ENCODE measurements around the gene TESMIN.
A peak's percentile ranks its signal among the peaks of the same experiment; 100 is the strongest.

Gene TESMIN

GRCh38 chr11:68751331-68751856, at the start of gene TESMIN:
Gene TESMIN (minus strand): TSS chr11:68751520. CDS start chr11:68750660, 860 bp downstream.
- Histone ChIP-seq H3K27ac (ENCODE audit: low read length) (peak within 1 kb of the TSS; percentile 69), H3K9me3 (ENCODE audit: control insufficient read depth, low read depth, low read length) (no peaks in the 10 kb centered on the region), H3K4me1 (ENCODE audit: control insufficient read depth, low read depth, low read length) (peaks cover 19% of the 10 kb centered on the region), H3K27me3 (ENCODE audit: control insufficient read depth, insufficient read depth, low read length) (no peaks in the 10 kb centered on the region), H3K36me3 (ENCODE audit: control insufficient read depth, low read depth, low read length) (peaks cover 7% of the 10 kb centered on the region), H3K9ac (ENCODE audit: low read length) (peak within 1 kb of the TSS; percentile 81), H3K4me3 (ENCODE audit: low read length) (peak within 1 kb of the TSS; percentile 69)

GRCh38 chr11:68798221-68798813, 47.0 kb upstream of the TESMIN start:
- Histone ChIP-seq H3K36me3 (ENCODE audit: control insufficient read depth, low read depth, low read length) (no peaks in the 10 kb centered on the region), H3K9me3 (ENCODE audit: control insufficient read depth, low read depth, low read length) (no peaks in the 10 kb centered on the region), H3K4me1 (ENCODE audit: control insufficient read depth, low read depth, low read length) (peaks cover 2% of the 10 kb centered on the region), H3K4me3 (ENCODE audit: low read length) (no peak overlapping the region), H3K27me3 (ENCODE audit: control insufficient read depth, insufficient read depth, low read length) (no peaks in the 10 kb centered on the region), H3K27ac (ENCODE audit: low read length) (no peak overlapping the region), H3K9ac (ENCODE audit: low read length) (no peak overlapping the region)

DNA sequence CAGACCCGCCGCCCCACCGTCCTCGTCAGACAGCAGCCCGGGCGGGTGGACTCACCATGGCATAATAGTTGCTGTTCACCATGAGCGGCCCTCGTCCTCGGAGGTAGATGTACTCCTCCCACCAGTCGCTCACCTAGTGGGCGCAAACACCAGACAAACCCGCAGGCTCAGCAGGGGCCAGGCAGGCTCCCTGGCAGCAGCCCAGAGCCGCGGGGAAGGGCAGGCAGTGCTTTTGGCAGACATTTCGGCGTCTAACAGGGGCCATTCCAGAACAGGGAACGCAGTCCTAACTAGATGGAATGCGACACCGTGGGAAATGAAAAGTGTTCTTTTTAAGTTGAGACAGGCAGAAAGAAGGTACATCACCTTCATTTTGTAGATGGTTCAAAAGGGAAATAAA, 45.5 kb upstream of the TESMIN start:
- Histone ChIP-seq H3K36me3 (ENCODE audit: control insufficient read depth, low read depth, low read length) (no peaks in the 10 kb centered on the region), H3K4me3 (ENCODE audit: low read length) (no peak overlapping the region), H3K27me3 (ENCODE audit: control insufficient read depth, insufficient read depth, low read length) (no peaks in the 10 kb centered on the region), H3K27ac (ENCODE audit: low read length) (no peak overlapping the region), H3K4me1 (ENCODE audit: control insufficient read depth, low read depth, low read length) (peaks cover 2% of the 10 kb centered on the region), H3K9ac (ENCODE audit: low read length) (no peak overlapping the region), H3K9me3 (ENCODE audit: control insufficient read depth, low read depth, low read length) (no peaks in the 10 kb centered on the region)

DNA sequence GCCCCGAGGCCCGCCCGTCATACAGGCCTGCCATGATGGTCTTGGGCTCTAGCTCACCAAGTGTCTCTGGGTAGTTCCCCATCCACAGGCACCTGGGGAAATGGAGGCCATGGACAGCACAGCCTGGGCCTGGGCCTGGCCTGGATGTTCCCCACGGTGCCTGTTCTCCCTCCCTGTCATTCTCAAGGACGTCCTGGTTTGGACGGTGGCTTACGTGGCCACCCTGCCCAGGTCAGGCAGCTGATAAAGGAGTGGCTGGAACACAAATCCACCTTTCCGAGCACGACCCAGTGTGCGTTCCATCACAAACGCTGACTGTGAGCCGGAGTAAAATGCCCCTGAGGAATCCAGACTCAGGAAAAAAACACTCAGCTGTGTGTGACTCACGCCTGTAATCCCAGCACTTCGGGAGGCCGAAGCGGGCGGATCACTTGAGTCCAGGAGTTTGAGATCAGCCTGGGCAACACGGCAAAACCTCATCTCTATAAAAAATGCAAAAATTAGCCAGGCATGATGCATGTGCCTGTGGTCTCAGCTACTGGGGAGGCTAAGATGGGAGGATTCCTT, 41.2 kb upstream of the TESMIN start:
- Histone ChIP-seq H3K36me3 (ENCODE audit: control insufficient read depth, low read depth, low read length) (no peaks in the 10 kb centered on the region), H3K9ac (ENCODE audit: low read length) (no peak overlapping the region), H3K27me3 (ENCODE audit: control insufficient read depth, insufficient read depth, low read length) (no peaks in the 10 kb centered on the region), H3K27ac (ENCODE audit: low read length) (no peak overlapping the region), H3K9me3 (ENCODE audit: control insufficient read depth, low read depth, low read length) (no peaks in the 10 kb centered on the region), H3K4me1 (ENCODE audit: control insufficient read depth, low read depth, low read length) (no peaks in the 10 kb centered on the region), H3K4me3 (ENCODE audit: low read length) (no peak overlapping the region)

- no peak overlapping the region for H3K27ac ChIP-seq (ENCODE audit: low read length)
- no peak overlapping the region for H3K4me3 ChIP-seq (ENCODE audit: low read length)
- no peak overlapping the region for H3K9ac ChIP-seq (ENCODE audit: low read length)
- H3K4me1 ChIP-seq (ENCODE audit: control insufficient read depth, low read depth, low read length): peaks cover 3% of the 10 kb centered on the region
- no peaks in the 10 kb centered on the region for H3K27me3 ChIP-seq (ENCODE audit: control insufficient read depth, insufficient read depth, low read length)
- no peaks in the 10 kb centered on the region for H3K9me3 ChIP-seq (ENCODE audit: control insufficient read depth, low read depth, low read length)
- H3K36me3 ChIP-seq (ENCODE audit: control insufficient read depth, low read depth, low read length): no peaks in the 10 kb centered on the region
Observed at GRCh38 chr11:68784653-68785052, 33.3 kb upstream of the TESMIN start.

GRCh38 chr11:68783216-68783821, 32.0 kb upstream of the TESMIN start:
- no peaks in the 10 kb centered on the region for H3K9me3 ChIP-seq (ENCODE audit: control insufficient read depth, low read depth, low read length)
- no peak overlapping the region for H3K9ac ChIP-seq (ENCODE audit: low read length)
- H3K4me1 ChIP-seq (ENCODE audit: control insufficient read depth, low read depth, low read length): peaks cover 3% of the 10 kb centered on the region
- H3K27ac ChIP-seq (ENCODE audit: low read length): no peak overlapping the region
- no peaks in the 10 kb centered on the region for H3K27me3 ChIP-seq (ENCODE audit: control insufficient read depth, insufficient read depth, low read length)
- H3K4me3 ChIP-seq (ENCODE audit: low read length): no peak overlapping the region
- no peaks in the 10 kb centered on the region for H3K36me3 ChIP-seq (ENCODE audit: control insufficient read depth, low read depth, low read length)

DNA sequence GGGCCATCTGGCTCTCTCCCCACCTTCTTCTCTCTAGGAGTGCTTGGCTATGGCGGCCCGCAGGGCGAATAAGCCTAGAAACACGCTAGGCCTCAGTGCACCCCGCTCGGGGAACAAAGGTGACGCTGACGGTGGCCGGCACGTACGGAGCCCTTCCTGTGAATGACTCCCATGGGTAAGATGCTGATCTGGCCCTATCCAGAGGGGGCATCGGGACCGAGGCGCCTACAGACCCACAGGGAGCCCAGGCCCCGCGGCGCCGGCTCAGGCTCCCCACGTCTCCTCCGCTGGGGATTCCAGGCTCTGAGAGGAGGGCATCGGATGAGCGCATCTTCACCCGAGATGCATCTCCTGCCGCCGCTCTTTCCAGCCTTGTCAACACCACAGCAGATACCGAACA, 31.4 kb upstream of the TESMIN start:
- Histone ChIP-seq H3K9ac (ENCODE audit: low read length) (no peak overlapping the region), H3K27ac (ENCODE audit: low read length) (no peak overlapping the region), H3K27me3 (ENCODE audit: control insufficient read depth, insufficient read depth, low read length) (no peaks in the 10 kb centered on the region), H3K9me3 (ENCODE audit: control insufficient read depth, low read depth, low read length) (no peaks in the 10 kb centered on the region), H3K36me3 (ENCODE audit: control insufficient read depth, low read depth, low read length) (no peaks in the 10 kb centered on the region), H3K4me3 (ENCODE audit: low read length) (no peak overlapping the region), H3K4me1 (ENCODE audit: control insufficient read depth, low read depth, low read length) (peaks cover 3% of the 10 kb centered on the region)

DNA sequence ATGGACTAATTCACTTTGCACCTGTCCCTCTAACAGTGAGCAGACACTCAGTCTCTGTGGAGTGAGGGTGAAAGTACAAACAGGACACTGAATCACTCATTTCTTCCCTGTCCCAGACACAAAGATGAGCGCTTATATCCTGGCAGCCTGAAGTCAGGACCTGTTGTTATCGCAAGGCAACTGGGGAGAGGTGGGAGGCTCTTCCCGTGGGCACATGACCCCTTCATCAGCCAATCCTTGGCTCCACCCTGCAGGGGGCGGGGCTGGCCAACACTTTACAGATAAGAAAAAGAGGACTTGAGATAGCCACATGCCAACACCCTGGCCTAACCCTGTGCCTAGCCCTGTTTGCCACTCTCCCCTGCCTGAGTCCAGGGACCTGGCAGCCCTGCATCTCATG, 29.5 kb upstream of the TESMIN start:
- no peaks in the 10 kb centered on the region for H3K9me3 ChIP-seq (ENCODE audit: control insufficient read depth, low read depth, low read length)
- H3K4me1 ChIP-seq (ENCODE audit: control insufficient read depth, low read depth, low read length): peaks cover 3% of the 10 kb centered on the region
- no peaks in the 10 kb centered on the region for H3K36me3 ChIP-seq (ENCODE audit: control insufficient read depth, low read depth, low read length)
- H3K9ac ChIP-seq (ENCODE audit: low read length): no peak overlapping the region
- H3K27ac ChIP-seq (ENCODE audit: low read length): no peak overlapping the region
- no peaks in the 10 kb centered on the region for H3K27me3 ChIP-seq (ENCODE audit: control insufficient read depth, insufficient read depth, low read length)
- H3K4me3 ChIP-seq (ENCODE audit: low read length): no peak overlapping the region

DNA sequence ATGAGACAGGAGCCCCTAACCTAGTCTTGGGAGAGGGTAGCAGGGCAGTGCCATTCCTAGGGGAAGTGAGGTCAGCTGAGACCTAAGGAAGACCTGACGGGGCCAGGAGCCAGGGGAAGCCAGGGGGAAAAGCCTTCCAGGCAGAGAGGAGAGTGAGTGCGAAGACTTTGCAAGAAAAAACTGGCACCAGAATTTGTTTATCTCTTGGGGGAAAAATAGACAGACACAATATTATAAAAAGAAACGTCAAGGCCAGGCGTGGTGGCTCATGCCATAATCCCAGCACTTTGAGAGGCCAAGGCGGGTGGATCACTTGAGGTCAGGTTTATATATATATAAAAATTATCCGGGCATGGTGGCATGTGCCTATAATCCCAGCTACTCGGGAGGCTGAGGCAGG, 26.9 kb upstream of the TESMIN start:
- Histone ChIP-seq H3K4me3 (ENCODE audit: low read length) (no peak overlapping the region), H3K36me3 (ENCODE audit: control insufficient read depth, low read depth, low read length) (no peaks in the 10 kb centered on the region), H3K9me3 (ENCODE audit: control insufficient read depth, low read depth, low read length) (no peaks in the 10 kb centered on the region), H3K27me3 (ENCODE audit: control insufficient read depth, insufficient read depth, low read length) (no peaks in the 10 kb centered on the region), H3K9ac (ENCODE audit: low read length) (no peak overlapping the region), H3K27ac (ENCODE audit: low read length) (no peak overlapping the region), H3K4me1 (ENCODE audit: control insufficient read depth, low read depth, low read length) (peaks cover 3% of the 10 kb centered on the region)

DNA sequence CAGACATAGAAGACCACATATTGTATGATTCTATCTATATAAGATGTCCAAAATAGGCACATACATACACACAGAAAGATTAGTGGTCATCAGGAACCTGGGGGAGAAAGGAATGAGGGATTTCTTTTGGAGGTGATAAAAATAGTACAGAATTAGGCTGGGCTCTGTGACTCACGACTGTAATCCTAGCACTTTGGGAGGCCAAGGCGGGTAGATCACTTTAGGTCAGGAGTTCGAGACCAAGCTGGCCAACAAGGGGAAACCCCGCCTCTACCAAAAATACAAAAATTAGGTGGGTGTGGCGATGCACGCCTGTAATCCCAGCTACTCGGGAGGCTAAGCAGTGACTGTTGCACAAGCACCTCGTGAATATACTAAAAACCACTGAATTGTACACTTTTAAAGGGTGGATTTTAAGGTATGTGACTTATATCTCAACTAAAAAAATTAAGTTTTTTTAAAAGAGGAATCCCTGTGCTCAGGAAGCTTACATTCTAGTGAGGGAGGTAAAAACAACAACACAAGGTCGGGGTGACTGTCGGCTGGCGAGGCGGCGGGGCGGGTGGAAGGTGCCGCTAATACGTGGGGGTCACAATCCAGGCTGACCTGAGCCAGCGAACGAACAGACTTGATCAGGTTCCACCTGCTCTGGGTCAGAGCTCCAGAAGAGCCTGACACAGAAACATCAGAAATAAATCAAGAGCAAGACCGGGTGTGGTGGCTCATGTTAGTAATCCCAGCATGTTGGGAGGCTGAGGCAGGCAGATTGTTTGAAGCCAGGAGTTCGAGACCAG, 25.3 kb upstream of the TESMIN start:
- Histone ChIP-seq H3K36me3 (ENCODE audit: control insufficient read depth, low read depth, low read length) (no peaks in the 10 kb centered on the region), H3K4me3 (ENCODE audit: low read length) (no peak overlapping the region), H3K9me3 (ENCODE audit: control insufficient read depth, low read depth, low read length) (no peaks in the 10 kb centered on the region), H3K27ac (ENCODE audit: low read length) (no peak overlapping the region), H3K4me1 (ENCODE audit: control insufficient read depth, low read depth, low read length) (peaks cover 3% of the 10 kb centered on the region), H3K9ac (ENCODE audit: low read length) (no peak overlapping the region), H3K27me3 (ENCODE audit: control insufficient read depth, insufficient read depth, low read length) (no peaks in the 10 kb centered on the region)

- H3K9ac ChIP-seq (ENCODE audit: low read length): no peak overlapping the region
- no peaks in the 10 kb centered on the region for H3K36me3 ChIP-seq (ENCODE audit: control insufficient read depth, low read depth, low read length)
- H3K4me3 ChIP-seq (ENCODE audit: low read length): no peak overlapping the region
- no peaks in the 10 kb centered on the region for H3K9me3 ChIP-seq (ENCODE audit: control insufficient read depth, low read depth, low read length)
- H3K27me3 ChIP-seq (ENCODE audit: control insufficient read depth, insufficient read depth, low read length): no peaks in the 10 kb centered on the region
- no peak overlapping the region for H3K27ac ChIP-seq (ENCODE audit: low read length)
- H3K4me1 ChIP-seq (ENCODE audit: control insufficient read depth, low read depth, low read length): peaks cover under 1% of the 10 kb centered on the region
Observed at GRCh38 chr11:68775951-68776388, 24.6 kb upstream of the TESMIN start.
